NCI-H748 (cell line): ENCODE data around the gene GLB1L2.
A peak's percentile ranks its signal among the peaks of the same experiment; 100 is the strongest.

Source experiments
- DNase-seq: peaks from one replicate; lab custom pipeline; 2025; ENCODE audit not compliant: unreplicated experiment; lab: John Stamatoyannopoulos, UW

Gene GLB1L2

GRCh38 chr11:134384406-134384805 is 52.6 kb downstream of the GLB1L2 start:
- no peak for DNase-seq

GRCh38 chr11:134385171-134385570 is 53.4 kb downstream of the GLB1L2 start:
- no peak for DNase-seq

- DNase-seq, result peak; percentile 92
Observed at GRCh38 chr11:134385774-134386565, 54.2 kb downstream of the GLB1L2 start.

- DNase-seq, result no peak
Observed at GRCh38 chr11:134386945-134387344, 55.2 kb downstream of the GLB1L2 start.

- no peak for DNase-seq
Observed at GRCh38 chr11:134387501-134387900, 55.7 kb downstream of the GLB1L2 start.

GRCh38 chr11:134388590-134388989 is 56.8 kb downstream of the GLB1L2 start:
- peak; percentile 50 for DNase-seq

- DNase-seq, result no peak
Observed at GRCh38 chr11:134389464-134390180, 57.8 kb downstream of the GLB1L2 start.

GRCh38 chr11:134390706-134391569 is 59.1 kb downstream of the GLB1L2 start:
- DNase-seq, result peak; percentile 25

GRCh38 chr11:134391656-134392055 is 59.9 kb downstream of the GLB1L2 start:
- no peak for DNase-seq

GRCh38 chr11:134392953-134393615 is 61.3 kb downstream of the GLB1L2 start:
- DNase-seq, result no peak

- no peak for DNase-seq
Observed at GRCh38 chr11:134393638-134394037, 61.9 kb downstream of the GLB1L2 start.

- no peak for DNase-seq
Observed at GRCh38 chr11:134394311-134394710, 62.5 kb downstream of the GLB1L2 start.

- no peak for DNase-seq
Observed at GRCh38 chr11:134395002-134395401, 63.2 kb downstream of the GLB1L2 start.

- no peak for DNase-seq
Observed at GRCh38 chr11:134397304-134398078, 65.7 kb downstream of the GLB1L2 start.

GRCh38 chr11:134398079-134398444 is 66.3 kb downstream of the GLB1L2 start:
- DNase-seq, result no peak

- DNase-seq, result no peak
Observed at GRCh38 chr11:134398644-134399292, 67.0 kb downstream of the GLB1L2 start.

- no peak for DNase-seq
Observed at GRCh38 chr11:134399293-134399654, 67.5 kb downstream of the GLB1L2 start.

- DNase-seq, result no peak
Observed at GRCh38 chr11:134399996-134400395, 68.2 kb downstream of the GLB1L2 start.
